HFF-Myc (cell line): Measurements from ENCODE around the gene DLG4.

ENCODE experiments used
- DNase-seq: peaks from one replicate; pipeline ENCODE4 v3.0.0-alpha.2; 2011; ENCODE audit warnings: low read depth; ENCODE audit errors: extremely low read depth
- H3K4me3 ChIP-seq: replicated peaks from 2 replicates; pipeline ENCODE4 v1.5.1; 2011; ENCODE audit warnings: low read depth, mild to moderate bottlenecking, control low read depth, low read length
- TF ChIP-seq, protein P1 (sequence below): IDR thresholded peaks from 2 replicates; pipeline ENCODE4 v1.5.1; 2012; ENCODE audit warnings: mild to moderate bottlenecking, low read depth, low read length, control low read depth; ENCODE audit errors: missing control alignments

DLG4 gene

DNA sequence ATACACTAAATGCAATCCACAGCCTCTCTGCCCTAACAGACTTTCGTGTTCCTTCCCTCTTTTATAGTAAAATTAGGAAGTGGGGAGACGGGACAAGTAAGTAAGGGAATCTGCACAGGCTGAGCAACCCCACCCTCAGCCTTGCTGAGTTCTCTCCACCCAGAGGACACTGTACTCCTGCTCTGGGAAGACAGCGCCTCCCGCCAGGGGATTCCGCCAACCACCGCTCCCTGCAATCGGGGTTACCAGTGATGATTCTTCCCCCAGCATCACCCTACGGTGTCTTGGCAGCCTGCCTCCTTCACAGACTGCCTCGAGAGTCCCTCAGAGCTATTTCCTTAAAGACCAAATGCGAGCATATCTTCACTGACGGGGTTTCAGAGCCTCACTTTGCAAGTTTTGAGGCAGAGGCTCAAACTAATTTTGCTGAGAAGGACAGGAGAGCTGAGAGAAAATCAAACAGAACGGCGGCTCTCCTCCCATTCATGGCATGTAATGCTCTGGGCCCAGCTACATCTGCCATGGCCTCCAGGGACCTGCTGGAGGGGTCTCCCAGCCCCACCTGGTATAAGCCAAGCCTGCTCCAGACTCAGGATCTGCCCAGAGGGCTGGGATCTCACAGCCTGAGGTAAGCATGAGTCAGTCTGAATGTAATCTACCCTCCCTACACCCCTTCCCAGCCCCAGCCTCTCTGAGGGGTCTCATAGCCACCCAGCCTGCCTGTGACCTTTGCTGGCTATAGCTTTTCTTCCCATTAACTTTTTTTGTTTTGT is 82.3 kb downstream of the DLG4 start:
- no peak for DNase-seq
- no peak overlapping the region for H3K4me3 ChIP-seq
- TF ChIP-seq, protein P1, sequence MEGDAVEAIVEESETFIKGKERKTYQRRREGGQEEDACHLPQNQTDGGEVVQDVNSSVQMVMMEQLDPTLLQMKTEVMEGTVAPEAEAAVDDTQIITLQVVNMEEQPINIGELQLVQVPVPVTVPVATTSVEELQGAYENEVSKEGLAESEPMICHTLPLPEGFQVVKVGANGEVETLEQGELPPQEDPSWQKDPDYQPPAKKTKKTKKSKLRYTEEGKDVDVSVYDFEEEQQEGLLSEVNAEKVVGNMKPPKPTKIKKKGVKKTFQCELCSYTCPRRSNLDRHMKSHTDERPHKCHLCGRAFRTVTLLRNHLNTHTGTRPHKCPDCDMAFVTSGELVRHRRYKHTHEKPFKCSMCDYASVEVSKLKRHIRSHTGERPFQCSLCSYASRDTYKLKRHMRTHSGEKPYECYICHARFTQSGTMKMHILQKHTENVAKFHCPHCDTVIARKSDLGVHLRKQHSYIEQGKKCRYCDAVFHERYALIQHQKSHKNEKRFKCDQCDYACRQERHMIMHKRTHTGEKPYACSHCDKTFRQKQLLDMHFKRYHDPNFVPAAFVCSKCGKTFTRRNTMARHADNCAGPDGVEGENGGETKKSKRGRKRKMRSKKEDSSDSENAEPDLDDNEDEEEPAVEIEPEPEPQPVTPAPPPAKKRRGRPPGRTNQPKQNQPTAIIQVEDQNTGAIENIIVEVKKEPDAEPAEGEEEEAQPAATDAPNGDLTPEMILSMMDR: no peak
